Subcutaneous adipose tissue (tissue), 4 donors: ENCODE data around the gene TBL3. TPM values are rescaled to one million over a fixed set of nuclear protein-coding genes. Genes with fewer than 3 reads are reported as not detected.

Experiments used
- CTCF ChIP-seq: fragments of 450-650 bp; IDR thresholded peaks from one replicate; pipeline ENCODE4 v1.5.1; 2016; ENCODE audit warnings: low read depth, mild to moderate bottlenecking, control low read depth, antibody characterized with exemption, moderate library complexity
- total RNA-seq, 4 donors: library from RNA; depleted of rRNA; stranded (reverse); fragments of >200 nt; gene quantifications; one replicate each; pipeline ENCODE4 v1.1.0, GENCODE V29; 2016

The TBL3 gene
- total RNA-seq = 10 to 100 TPM; 20.9 to 30.6 (median 26.6) TPM

GRCh38 chr16:1971796-1972489 lies at the start of gene TBL3:
TSS of gene TBL3 (plus strand) at chr16:1972053. CDS start at chr16:1972165, 112 bp downstream.
- no peak for TF ChIP-seq CTCF

GRCh38 chr16:1922357-1922756 lies 49.5 kb upstream of the TBL3 start:
- no peak for TF ChIP-seq CTCF

GRCh38 chr16:1923299-1924034 lies 48.4 kb upstream of the TBL3 start:
- no peak for TF ChIP-seq CTCF

GRCh38 chr16:1924095-1924494 lies 47.8 kb upstream of the TBL3 start:
- TF ChIP-seq CTCF = no peak

- TF ChIP-seq CTCF = no peak
Measured at GRCh38 chr16:1926271-1926670, 45.6 kb upstream of the TBL3 start.

GRCh38 chr16:1929105-1929504 lies 42.7 kb upstream of the TBL3 start:
- no peak for TF ChIP-seq CTCF

- no peak for TF ChIP-seq CTCF
Measured at GRCh38 chr16:1929578-1930337, 42.1 kb upstream of the TBL3 start.
